ENCODE data around the gene AIFM3.

AIFM3 gene

GRCh38 chr22:20975541-20976290 lies 8.7 kb downstream of the AIFM3 start:
- DNase-seq (ENCODE audit: low read depth) = no peak

- no peak for DNase-seq (ENCODE audit: low read depth)
Observed at GRCh38 chr22:20976291-20976877, 9.3 kb downstream of the AIFM3 start.

GRCh38 chr22:20977019-20977418 lies 10.0 kb downstream of the AIFM3 start:
- no peak for DNase-seq (ENCODE audit: low read depth)

GRCh38 chr22:20977516-20978170 lies 10.6 kb downstream of the AIFM3 start:
- DNase-seq (ENCODE audit: low read depth) = no peak

- DNase-seq (ENCODE audit: low read depth) = no peak
Observed at GRCh38 chr22:20978419-20978818, 11.4 kb downstream of the AIFM3 start.

- DNase-seq (ENCODE audit: low read depth) = no peak
Observed at GRCh38 chr22:20979243-20979809, 12.3 kb downstream of the AIFM3 start.

GRCh38 chr22:20979940-20980453 lies 12.9 kb downstream of the AIFM3 start:
- DNase-seq (ENCODE audit: low read depth) = no peak

DNA sequence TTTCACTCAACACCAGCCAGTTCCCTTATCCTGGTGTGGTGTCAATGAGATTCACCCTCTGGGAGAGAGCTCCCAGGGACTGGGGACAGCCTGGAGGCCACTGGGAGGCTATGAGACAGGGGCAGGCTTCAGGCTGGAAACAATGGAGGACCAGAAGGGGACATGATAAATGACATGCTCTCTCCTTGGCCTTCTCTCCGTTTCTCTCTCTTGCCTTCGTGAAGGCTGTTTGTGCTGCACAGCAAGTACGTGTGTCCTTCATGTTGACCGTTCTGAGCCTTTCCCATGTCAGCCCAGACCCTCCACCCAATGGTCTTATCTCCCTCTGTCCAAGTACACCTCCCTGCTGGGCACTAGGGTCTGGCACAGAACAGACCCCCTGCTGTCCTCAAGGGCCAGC lies 13.5 kb downstream of the AIFM3 start:
- DNase-seq (ENCODE audit: low read depth) = no peak

DNA sequence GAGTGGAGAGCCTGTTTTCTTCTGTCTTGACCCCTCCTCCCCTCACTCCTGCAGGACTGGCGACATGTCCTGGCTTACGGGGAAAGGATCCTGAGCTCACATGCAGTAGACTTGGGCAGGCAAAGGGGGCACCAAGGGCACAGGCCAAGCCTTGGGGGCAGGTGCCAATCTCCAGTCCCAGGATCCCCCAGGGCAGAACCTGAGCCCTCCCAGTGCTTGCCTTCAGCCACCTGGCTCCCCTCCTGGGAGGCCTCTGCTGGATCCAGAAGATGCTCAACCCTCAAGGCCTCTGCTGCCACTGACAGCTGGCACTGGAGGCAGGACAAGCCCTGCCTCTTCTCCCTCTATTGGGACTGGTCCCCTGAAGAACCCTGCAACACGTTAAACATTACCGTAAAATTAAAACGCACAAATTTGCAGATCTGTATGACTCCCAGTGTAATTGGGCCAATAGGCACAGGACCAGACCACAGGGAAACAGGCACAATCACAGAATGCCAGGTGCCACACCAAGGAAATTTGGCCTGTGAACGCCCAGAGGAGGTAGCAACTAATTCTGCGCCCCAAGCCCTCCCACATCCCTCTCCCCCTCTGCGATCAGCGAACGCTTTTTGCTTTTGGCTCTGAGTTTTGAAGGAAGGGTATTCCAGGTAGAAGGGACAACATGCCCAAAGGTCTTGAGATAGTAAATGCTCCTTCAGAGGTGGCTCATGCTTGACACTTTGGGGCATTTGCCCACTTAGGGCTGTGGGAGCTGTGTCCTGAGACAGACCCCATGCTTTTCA lies 14.1 kb downstream of the AIFM3 start:
- no peak for DNase-seq (ENCODE audit: low read depth)

- DNase-seq (ENCODE audit: low read depth) = peak; percentile 45
Observed at GRCh38 chr22:20981787-20982562, 14.9 kb downstream of the AIFM3 start, which contains the start of gene LZTR1. Gene LZTR1, plus strand, starts transcription at chr22:20982297. Its CDS starts 75 bp downstream, at chr22:20982372.

DNA sequence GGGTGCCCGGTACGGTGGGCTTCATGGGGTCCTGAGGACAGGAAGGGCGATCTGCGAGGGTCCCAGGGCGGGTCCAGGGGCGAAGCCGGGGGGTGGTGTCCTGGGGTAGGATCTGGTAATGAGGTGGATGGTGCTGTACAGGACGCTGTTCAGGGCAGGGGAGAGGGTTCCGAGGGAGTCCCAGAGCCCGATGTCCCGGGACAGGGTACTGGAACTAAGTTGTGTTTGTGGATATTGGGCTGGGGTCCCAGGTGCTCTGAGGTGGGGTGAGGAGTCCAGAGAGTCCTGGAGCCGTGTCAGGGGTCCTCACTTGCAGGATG lies 15.5 kb downstream of the AIFM3 start:
- DNase-seq (ENCODE audit: low read depth) = no peak

DNA sequence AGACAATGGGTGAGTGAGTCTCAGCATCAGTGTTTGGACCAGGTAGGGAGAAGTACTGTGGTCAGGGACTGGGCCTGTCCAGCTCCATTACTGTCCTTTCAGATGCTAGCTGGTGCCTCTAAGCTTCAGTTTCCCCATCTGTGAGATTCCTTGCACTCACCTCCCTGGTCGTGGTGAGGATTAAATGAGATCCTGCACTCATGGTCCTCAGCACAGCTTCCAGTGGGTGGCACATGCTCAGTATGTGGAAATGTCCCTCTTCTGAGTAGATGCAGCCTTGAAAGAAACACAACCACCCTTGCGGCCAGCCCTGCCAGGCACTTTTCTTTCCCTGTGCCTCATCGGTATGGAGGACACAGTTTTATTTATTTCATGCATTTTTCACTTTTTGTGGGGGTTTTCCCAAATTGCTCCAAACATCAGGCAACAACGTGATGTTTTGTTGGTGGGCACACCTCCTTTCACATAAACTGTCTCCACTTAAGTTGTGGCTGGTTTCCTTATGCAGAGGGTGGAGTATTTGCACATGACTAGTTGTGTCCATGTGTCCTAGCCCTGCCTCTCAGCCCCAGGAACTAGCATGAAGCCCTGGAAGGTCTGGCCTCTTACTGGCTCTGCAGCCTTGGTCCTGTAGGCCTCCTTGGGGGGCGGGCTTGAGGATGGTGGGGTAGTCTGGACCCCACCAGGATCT lies 16.2 kb downstream of the AIFM3 start:
- no peak for DNase-seq (ENCODE audit: low read depth)

- DNase-seq (ENCODE audit: low read depth) = no peak
Observed at GRCh38 chr22:20985720-20986119, 18.7 kb downstream of the AIFM3 start.

- no peak for DNase-seq (ENCODE audit: low read depth)
Observed at GRCh38 chr22:20986365-20986764, 19.3 kb downstream of the AIFM3 start.

GRCh38 chr22:20987375-20987774 lies 20.3 kb downstream of the AIFM3 start:
- no peak for DNase-seq (ENCODE audit: low read depth)

DNA sequence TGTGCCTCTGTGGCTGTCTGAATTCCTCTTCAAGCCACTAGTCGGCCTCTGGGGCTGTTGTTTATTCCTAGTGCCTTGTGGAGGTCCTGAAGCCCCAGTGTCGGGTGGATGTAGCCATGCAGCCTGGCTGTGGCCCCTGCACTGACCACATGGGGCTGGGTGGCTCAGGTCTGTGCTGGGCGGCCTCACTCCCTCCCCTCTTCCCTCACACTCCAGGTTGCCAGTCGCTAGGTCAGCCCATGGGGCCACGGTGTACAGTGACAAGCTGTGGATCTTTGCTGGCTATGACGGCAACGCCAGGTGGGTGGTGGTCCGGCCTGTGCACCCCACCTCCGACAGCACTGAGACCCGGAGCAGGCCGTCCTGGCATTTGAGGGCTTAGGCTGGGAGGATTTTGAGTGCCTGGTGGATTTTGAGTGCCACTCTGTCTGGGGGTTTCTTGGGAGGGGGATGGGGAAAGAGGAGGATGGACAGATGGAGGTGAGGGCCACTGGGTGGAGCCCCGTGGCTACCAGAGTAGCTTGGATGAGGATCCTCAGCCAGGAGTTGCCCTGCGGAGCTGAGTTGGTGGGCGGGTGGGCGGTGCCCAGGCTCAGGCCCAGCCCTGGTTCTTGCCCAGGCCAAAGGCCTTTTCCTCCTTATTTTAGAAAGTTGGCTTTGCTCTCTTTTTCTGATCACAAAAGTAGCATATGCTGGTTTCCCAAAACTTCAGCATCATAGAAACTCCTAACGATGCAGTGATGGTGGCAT lies 21.7 kb downstream of the AIFM3 start:
- no peak for DNase-seq (ENCODE audit: low read depth)

DNA sequence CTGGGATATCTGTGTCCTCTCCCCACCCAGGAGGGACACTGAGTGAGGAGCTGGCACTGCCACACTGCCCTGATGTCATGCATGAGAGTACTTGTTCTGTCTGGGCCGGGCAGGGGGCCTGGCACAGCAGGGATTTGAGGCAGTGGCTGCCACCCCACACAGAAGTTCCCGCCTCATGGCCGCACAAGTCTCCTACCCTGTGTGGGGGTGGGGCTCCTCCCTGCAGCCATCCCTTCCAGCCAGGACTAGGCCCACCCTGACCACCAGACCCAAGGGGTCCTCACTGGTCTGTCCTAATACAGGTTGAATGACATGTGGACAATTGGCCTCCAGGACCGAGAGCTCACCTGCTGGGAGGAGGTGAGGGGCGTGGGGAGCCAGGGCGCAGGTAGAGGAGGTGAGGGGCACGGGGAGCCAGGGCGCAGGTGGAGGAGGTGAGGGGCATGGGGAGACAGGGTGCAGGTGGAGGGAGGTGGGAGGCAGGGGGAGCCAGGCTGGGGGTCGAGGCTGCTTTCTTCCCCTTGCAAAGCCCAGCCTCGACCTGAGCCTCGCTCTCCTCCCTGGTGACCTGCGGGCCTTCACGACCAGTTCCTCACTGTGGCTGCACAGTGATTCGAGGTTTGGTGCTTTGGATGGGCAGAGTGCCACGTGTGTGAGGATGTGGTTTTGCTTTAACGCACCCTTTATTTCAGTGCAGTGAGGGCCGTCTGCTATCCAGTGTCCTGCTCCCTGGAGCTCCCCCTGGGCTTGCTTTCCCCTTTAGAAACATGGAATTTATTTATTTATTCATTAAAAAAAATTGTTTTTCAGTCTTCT lies 22.5 kb downstream of the AIFM3 start:
- no peak for DNase-seq (ENCODE audit: low read depth)

DNA sequence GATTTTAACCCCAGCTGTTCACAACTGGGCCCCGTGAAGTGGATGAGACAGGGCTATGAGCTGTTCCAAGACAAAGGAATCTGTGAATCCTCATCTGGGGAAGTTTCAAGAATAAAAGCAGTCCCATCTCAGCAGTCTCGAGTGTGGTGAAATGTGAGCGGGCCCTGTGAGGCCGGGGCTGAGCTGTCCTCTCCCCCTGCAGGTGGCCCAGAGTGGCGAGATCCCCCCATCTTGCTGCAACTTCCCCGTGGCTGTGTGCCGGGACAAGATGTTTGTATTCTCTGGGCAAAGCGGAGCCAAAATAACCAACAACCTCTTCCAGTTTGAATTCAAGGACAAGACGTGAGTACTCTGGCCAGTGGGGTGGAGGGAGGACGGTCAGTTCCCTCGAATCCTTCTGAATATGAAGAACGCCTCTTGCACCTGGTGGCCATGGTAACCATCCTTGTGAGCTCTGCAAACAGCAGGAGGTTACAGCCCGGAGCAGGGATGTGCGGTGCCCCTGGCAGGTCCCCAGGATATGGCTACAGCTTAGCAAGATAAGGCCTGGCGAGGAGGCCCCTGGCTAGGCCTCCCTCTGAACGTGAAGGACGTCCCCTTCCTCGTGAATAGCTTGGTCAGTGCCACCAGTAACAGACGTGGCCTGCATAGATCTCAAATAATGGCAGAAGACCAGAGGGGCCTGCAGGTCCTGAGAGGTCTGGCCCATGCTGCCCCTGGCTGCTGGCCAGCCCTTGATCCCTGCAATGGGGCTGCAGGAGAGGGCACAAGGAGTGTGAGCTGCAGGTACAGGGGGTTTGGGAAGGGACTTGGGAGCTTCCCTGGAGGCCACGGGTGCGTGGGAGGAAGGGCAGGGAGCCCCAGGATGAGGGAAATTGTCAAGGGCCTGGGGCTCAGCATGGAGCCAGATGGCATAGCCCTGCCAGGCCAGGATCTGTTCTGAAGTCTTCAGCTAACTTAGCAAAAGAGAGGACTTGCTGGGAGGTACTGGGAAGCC lies 23.4 kb downstream of the AIFM3 start:
- no peak for DNase-seq (ENCODE audit: low read depth)
